Measurements from ENCODE around the gene RFXANK.
A peak's percentile ranks its signal among the peaks of the same experiment; 100 is the strongest.
"Not testable (repeated sequence)": the region's sequence is repeated elsewhere in the genome, so short reads cannot be mapped to it uniquely, and the experiment has no call there.

RFXANK gene

GRCh38 chr19:19192078-19192882 lies at the start of gene RFXANK, which contains the start of gene BORCS8:
RFXANK (plus strand) TSS chr19:19192258; CDS start chr19:19193947, 1,689 bp downstream.
BORCS8 (minus strand) TSS chr19:19192152; CDS start chr19:19192117, 35 bp downstream.
- DNase-seq, result peak; percentile 94 to 98

GRCh38 chr19:19142347-19142746 lies 49.7 kb upstream of the RFXANK start:
- DNase-seq, result no peak

- DNase-seq, result no peak
Observed at GRCh38 chr19:19145281-19145680, 46.8 kb upstream of the RFXANK start.

- peak; percentile 16 to 68 for DNase-seq
Observed at GRCh38 chr19:19145684-19146608, 46.1 kb upstream of the RFXANK start.

- DNase-seq, result no peak
Observed at GRCh38 chr19:19146865-19147264, 45.2 kb upstream of the RFXANK start.

GRCh38 chr19:19147344-19147743 lies 44.7 kb upstream of the RFXANK start:
- DNase-seq, result no peak

GRCh38 chr19:19148504-19148903 lies 43.6 kb upstream of the RFXANK start:
- not testable (repeated sequence) for DNase-seq

- DNase-seq, result no peak
Observed at GRCh38 chr19:19149435-19149834, 42.6 kb upstream of the RFXANK start.

- DNase-seq, result no peak
Observed at GRCh38 chr19:19151418-19151817, 40.6 kb upstream of the RFXANK start.

- DNase-seq, result no peak
Observed at GRCh38 chr19:19152668-19153384, 39.2 kb upstream of the RFXANK start.

- DNase-seq, result no peak
Observed at GRCh38 chr19:19154768-19155494, 37.1 kb upstream of the RFXANK start.

GRCh38 chr19:19155495-19156219 lies 36.4 kb upstream of the RFXANK start:
- DNase-seq, result no peak

- DNase-seq, result no peak
Observed at GRCh38 chr19:19157808-19158207, 34.2 kb upstream of the RFXANK start.

GRCh38 chr19:19159534-19159933 lies 32.5 kb upstream of the RFXANK start:
- no peak for DNase-seq

GRCh38 chr19:19160461-19161035 lies 31.5 kb upstream of the RFXANK start:
- DNase-seq, result no peak

GRCh38 chr19:19162495-19162894 lies 29.6 kb upstream of the RFXANK start:
- DNase-seq, result no peak

GRCh38 chr19:19165396-19165795 lies 26.7 kb upstream of the RFXANK start:
- DNase-seq, result no peak

- no peak for DNase-seq
Observed at GRCh38 chr19:19167612-19168011, 24.4 kb upstream of the RFXANK start.

- DNase-seq, result no peak
Observed at GRCh38 chr19:19169236-19170052, 22.6 kb upstream of the RFXANK start.

All from NCI-H526 (cell line).